ENCODE results near the gene FOXP4. TPM values are rescaled to one million over a fixed set of nuclear protein-coding genes. Genes with fewer than 3 reads are reported as not detected.

The FOXP4 gene
- total RNA-seq, 1 donor from 2014 or later = 27.9 TPM

GRCh38 chr6:41511443-41512060 lies 34.6 kb upstream of the FOXP4 start:
- H3K4me1 Mint-ChIP-seq (ENCODE audit: low read depth, unreplicated experiment) = no peaks in the 10 kb centered on the region
- peaks cover 5% of the 10 kb centered on the region for H3K36me3 Mint-ChIP-seq (ENCODE audit: unreplicated experiment)
- H3K27ac Mint-ChIP-seq (ENCODE audit: unreplicated experiment) = no peak overlapping the region
- no peak for DNase-seq
- no peak overlapping the region for H3K4me3 Mint-ChIP-seq (ENCODE audit: unreplicated experiment)
- peaks cover 8% of the 10 kb centered on the region for H3K27me3 Mint-ChIP-seq (ENCODE audit: unreplicated experiment)
- H3K9me3 Mint-ChIP-seq (ENCODE audit: unreplicated experiment) = peaks cover 7% of the 10 kb centered on the region
- TF ChIP-seq CTCF (IDR thresholded peaks at IDR 0.05; ENCODE audit: partially characterized antibody, unreplicated experiment) = no peak

- Mint-ChIP-seq H3K27me3 (ENCODE audit: unreplicated experiment) (peaks cover 8% of the 10 kb centered on the region), H3K4me3 (ENCODE audit: unreplicated experiment) (no peak overlapping the region), H3K27ac (ENCODE audit: unreplicated experiment) (no peak overlapping the region), H3K9me3 (ENCODE audit: unreplicated experiment) (peaks cover 7% of the 10 kb centered on the region), H3K4me1 (ENCODE audit: low read depth, unreplicated experiment) (no peaks in the 10 kb centered on the region), H3K36me3 (ENCODE audit: unreplicated experiment) (peaks cover 5% of the 10 kb centered on the region)
- no peak for DNase-seq
- no peak for TF ChIP-seq CTCF (IDR thresholded peaks at IDR 0.05; ENCODE audit: partially characterized antibody, unreplicated experiment)
Observed at GRCh38 chr6:41512146-41512701, 34.0 kb upstream of the FOXP4 start.

GRCh38 chr6:41515995-41516394 lies 30.2 kb upstream of the FOXP4 start:
- no peak for TF ChIP-seq CTCF (IDR thresholded peaks at IDR 0.05; ENCODE audit: partially characterized antibody, unreplicated experiment)
- DNase-seq = no peak
- Mint-ChIP-seq H3K4me1 (ENCODE audit: low read depth, unreplicated experiment) (no peaks in the 10 kb centered on the region), H3K36me3 (ENCODE audit: unreplicated experiment) (peaks cover 5% of the 10 kb centered on the region), H3K27me3 (ENCODE audit: unreplicated experiment) (peaks cover 2% of the 10 kb centered on the region), H3K4me3 (ENCODE audit: unreplicated experiment) (no peak overlapping the region), H3K27ac (ENCODE audit: unreplicated experiment) (no peak overlapping the region), H3K9me3 (ENCODE audit: unreplicated experiment) (peaks cover 3% of the 10 kb centered on the region)

GRCh38 chr6:41518118-41518517 lies 28.1 kb upstream of the FOXP4 start:
- no peaks in the 10 kb centered on the region for H3K27me3 Mint-ChIP-seq (ENCODE audit: unreplicated experiment)
- peaks cover 3% of the 10 kb centered on the region for H3K36me3 Mint-ChIP-seq (ENCODE audit: unreplicated experiment)
- no peak for DNase-seq
- no peaks in the 10 kb centered on the region for H3K4me1 Mint-ChIP-seq (ENCODE audit: low read depth, unreplicated experiment)
- H3K4me3 Mint-ChIP-seq (ENCODE audit: unreplicated experiment) = no peak overlapping the region
- peaks cover 3% of the 10 kb centered on the region for H3K9me3 Mint-ChIP-seq (ENCODE audit: unreplicated experiment)
- TF ChIP-seq CTCF (IDR thresholded peaks at IDR 0.05; ENCODE audit: partially characterized antibody, unreplicated experiment) = no peak
- H3K27ac Mint-ChIP-seq (ENCODE audit: unreplicated experiment) = no peak overlapping the region

GRCh38 chr6:41519305-41519744 lies 26.9 kb upstream of the FOXP4 start:
- no peak for TF ChIP-seq CTCF (IDR thresholded peaks at IDR 0.05; ENCODE audit: partially characterized antibody, unreplicated experiment)
- H3K9me3 Mint-ChIP-seq (ENCODE audit: unreplicated experiment) = peaks cover 3% of the 10 kb centered on the region
- H3K36me3 Mint-ChIP-seq (ENCODE audit: unreplicated experiment) = no peaks in the 10 kb centered on the region
- H3K4me3 Mint-ChIP-seq (ENCODE audit: unreplicated experiment) = no peak overlapping the region
- no peak overlapping the region for H3K27ac Mint-ChIP-seq (ENCODE audit: unreplicated experiment)
- no peaks in the 10 kb centered on the region for H3K27me3 Mint-ChIP-seq (ENCODE audit: unreplicated experiment)
- H3K4me1 Mint-ChIP-seq (ENCODE audit: low read depth, unreplicated experiment) = no peaks in the 10 kb centered on the region
- no peak for DNase-seq
